ENCODE measurements around the gene SLX9. TPM values are rescaled to one million over a fixed set of nuclear protein-coding genes. Genes with fewer than 3 reads are reported as not detected.

SLX9 gene
- total RNA-seq, 2 donors from 2014 or later = 21.4 to 24.8 TPM

DNA sequence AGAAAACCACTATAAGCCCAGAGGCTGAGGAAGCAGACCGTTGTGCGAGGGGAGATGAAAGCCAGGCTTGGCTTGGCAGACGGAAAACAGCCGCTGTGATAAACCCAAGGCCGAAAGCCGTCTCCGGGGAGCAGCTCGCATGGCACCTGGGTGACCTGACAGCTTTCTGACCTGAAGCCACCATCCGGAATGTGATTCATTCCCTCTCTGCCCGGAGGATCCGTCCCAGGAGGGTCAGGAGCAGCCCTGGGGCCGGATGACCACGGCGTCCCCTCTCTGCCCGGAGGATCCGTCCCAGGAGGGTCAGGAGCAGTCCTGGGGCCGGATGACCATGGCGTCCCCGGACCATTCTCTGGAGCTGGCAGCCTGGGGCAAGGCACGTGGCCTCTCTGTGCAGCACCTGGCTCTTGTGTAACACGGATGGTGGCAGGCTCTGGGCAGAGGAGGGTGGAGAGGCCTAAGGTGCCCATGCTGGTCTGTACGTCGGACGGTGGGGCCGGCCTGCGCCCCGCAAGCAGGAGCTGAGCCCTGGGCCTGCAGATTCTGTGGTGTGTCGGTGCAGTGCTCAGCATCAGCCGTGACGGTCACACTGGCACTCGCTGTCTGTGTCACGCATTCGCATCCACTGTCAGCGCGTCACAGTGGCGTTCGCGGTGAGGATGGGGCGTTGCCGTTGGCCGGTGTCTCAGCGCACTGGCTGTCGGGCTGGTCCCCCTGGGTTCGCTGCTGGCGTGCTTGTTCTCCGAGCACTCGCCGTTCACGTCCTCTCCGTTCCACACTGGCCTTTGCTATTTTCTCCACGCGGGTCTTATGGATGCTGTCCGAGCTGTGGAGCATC lies 50.3 kb downstream of the SLX9 start:
- Histone ChIP-seq H3K27ac (no peak overlapping the region), H3K4me1 (replicated peaks) (no peaks in the 10 kb centered on the region)
- WGBS = 92% methylated on average over 52 of the region's 53 CpGs

DNA sequence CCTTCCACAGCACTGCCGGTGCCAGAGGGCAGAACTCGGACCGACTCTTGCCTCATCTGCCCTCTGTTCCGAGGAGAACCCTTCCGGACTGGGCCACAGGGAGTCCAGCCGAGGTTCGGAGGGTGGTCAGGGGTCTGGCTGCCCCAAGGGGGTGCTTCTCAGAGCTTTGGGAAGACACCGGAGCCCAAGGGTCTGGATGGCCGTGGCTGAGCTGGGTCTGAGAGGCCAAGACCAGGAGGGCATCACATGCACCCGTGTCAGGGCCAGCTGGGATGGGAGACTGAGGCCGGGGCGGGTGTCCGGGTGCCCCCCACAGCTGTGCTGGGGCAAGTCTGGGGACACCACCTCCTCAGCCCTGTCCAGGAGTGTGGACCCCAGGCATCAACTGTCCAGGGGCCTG lies 51.1 kb downstream of the SLX9 start:
- H3K27me3 ChIP-seq (replicated peaks; ENCODE audit: insufficient read depth) = no peaks in the 10 kb centered on the region
- TF ChIP-seq POLR2AphosphoS5 (IDR thresholded peaks at IDR 0.05) (no peak), POLR2A (IDR thresholded peaks at IDR 0.05) (no peak)
- TF ChIP-seq, protein P1, sequence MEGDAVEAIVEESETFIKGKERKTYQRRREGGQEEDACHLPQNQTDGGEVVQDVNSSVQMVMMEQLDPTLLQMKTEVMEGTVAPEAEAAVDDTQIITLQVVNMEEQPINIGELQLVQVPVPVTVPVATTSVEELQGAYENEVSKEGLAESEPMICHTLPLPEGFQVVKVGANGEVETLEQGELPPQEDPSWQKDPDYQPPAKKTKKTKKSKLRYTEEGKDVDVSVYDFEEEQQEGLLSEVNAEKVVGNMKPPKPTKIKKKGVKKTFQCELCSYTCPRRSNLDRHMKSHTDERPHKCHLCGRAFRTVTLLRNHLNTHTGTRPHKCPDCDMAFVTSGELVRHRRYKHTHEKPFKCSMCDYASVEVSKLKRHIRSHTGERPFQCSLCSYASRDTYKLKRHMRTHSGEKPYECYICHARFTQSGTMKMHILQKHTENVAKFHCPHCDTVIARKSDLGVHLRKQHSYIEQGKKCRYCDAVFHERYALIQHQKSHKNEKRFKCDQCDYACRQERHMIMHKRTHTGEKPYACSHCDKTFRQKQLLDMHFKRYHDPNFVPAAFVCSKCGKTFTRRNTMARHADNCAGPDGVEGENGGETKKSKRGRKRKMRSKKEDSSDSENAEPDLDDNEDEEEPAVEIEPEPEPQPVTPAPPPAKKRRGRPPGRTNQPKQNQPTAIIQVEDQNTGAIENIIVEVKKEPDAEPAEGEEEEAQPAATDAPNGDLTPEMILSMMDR (IDR thresholded peaks at IDR 0.05) = no peak
- no peaks in the 10 kb centered on the region for H3K9me3 ChIP-seq
- no peaks in the 10 kb centered on the region for H3K36me3 ChIP-seq
- H3K4me1 ChIP-seq (replicated peaks) = no peaks in the 10 kb centered on the region
- no peak overlapping the region for H3K27ac ChIP-seq
- H3K4me3 ChIP-seq = no peak overlapping the region
- intact Hi-C loops (cut with DNase I) = loop anchor here (5.0 kb wide), 2 partner anchors 41 to 141 kb away; no protein-coding TSS in a partner anchor
- no peak for DNase-seq (ENCODE audit: low spot score)
- 93% methylated on average over 13 of the region's 13 CpGs for WGBS

More for the DNA sequence above, 50.3 kb downstream of the SLX9 start:
- Histone ChIP-seq H3K27me3 (replicated peaks; ENCODE audit: insufficient read depth) (no peaks in the 10 kb centered on the region), H3K36me3 (no peaks in the 10 kb centered on the region), H3K4me3 (no peak overlapping the region), H3K9me3 (no peaks in the 10 kb centered on the region)
- intact Hi-C loops (cut with DNase I) = loop anchor here (5.0 kb wide), 2 partner anchors 42 to 142 kb away; no protein-coding TSS in a partner anchor
- no peak for DNase-seq (ENCODE audit: low spot score)
- TF ChIP-seq POLR2AphosphoS5 (IDR thresholded peaks at IDR 0.05) (no peak), POLR2A (IDR thresholded peaks at IDR 0.05) (no peak)
- TF ChIP-seq, protein P1 (IDR thresholded peaks at IDR 0.05) = no peak

DNA sequence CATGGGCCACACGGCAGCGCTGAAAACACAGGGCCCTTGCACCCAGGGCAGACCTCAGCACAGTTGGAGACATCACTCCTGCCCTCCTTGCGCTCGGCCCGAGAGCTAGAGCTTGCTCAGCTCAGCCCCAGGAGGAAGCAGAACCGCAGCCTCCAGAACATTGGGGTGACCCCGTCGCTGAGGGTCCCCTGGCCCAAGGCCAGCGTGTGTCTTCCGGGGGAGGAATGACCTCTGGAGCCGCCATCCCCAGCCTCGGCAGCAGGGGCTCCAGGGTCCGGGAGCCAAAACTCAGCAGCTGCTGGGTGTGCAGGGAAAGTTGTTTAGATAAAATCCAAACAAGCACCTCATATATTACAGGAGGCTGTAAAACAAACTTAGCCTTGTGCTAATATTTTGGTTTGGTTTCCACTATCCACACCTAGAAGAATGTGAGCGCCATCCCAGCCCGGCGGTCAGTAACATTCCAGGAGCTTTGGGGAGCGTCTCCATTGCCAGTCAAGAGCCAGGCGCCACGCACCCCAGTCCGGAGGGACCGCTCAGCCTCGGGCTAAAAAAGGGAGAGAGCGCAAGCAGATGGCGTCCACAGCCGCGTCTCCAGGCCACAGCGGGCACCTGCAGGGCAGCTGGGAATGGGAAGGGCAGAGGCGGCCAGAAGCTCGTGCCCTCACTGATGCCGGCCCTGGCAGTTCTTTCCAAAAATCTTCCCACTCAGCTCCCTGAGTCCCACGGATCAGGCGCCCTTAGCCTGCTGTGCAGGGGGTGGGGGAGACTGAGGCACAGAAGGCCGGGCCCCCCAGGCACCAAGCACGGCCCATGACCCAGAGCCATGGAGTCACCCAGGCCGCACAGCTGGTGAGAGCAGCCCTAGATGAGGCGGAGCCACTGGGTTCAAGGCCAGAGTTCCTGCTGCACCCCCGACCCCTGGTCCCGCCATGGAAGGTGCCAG lies 52.0 kb downstream of the SLX9 start:
- Histone ChIP-seq H3K4me3 (no peak overlapping the region), H3K9me3 (no peaks in the 10 kb centered on the region), H3K4me1 (replicated peaks) (no peaks in the 10 kb centered on the region), H3K27me3 (replicated peaks; ENCODE audit: insufficient read depth) (no peaks in the 10 kb centered on the region), H3K27ac (no peak overlapping the region), H3K36me3 (no peaks in the 10 kb centered on the region)
- WGBS = 67% methylated on average over 38 of the region's 38 CpGs
- no peak for TF ChIP-seq POLR2AphosphoS5 (IDR thresholded peaks at IDR 0.05)
- TF ChIP-seq, protein P1 (IDR thresholded peaks at IDR 0.05) = no peak
- no peak for TF ChIP-seq POLR2A (IDR thresholded peaks at IDR 0.05)
- intact Hi-C loops (cut with DNase I) = loop anchor here (2.0 to 5.0 kb wide), 3 partner anchors 40 to 140 kb away; no protein-coding TSS in a partner anchor
- no peak for DNase-seq (ENCODE audit: low spot score)

DNA sequence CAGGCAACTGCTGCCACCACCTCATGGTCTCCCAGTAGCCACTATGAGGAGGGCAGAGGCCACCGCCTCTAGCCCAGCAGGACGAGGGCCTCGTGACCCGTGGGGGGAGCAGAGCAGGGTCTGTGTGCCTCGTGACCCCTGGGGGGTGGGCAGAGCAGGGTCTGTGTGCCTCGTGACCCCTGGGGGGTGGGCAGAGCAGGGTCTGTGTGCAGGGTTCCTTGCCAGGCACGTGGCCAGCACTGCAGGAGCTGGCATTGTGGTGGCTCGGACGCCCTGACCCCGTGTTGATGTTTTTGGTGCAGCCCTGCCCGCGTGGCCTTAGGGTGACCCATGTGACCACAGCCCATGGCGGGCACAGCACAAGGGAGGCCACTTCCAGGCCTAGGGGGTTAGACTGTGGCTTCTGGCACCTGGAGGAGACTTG lies 52.8 kb downstream of the SLX9 start:
- Histone ChIP-seq H3K36me3 (no peaks in the 10 kb centered on the region), H3K4me3 (no peak overlapping the region), H3K4me1 (replicated peaks) (no peaks in the 10 kb centered on the region), H3K9me3 (no peaks in the 10 kb centered on the region), H3K27ac (no peak overlapping the region), H3K27me3 (replicated peaks; ENCODE audit: insufficient read depth) (no peaks in the 10 kb centered on the region)
- intact Hi-C loops (cut with DNase I) = loop anchor here (2.0 to 5.0 kb wide), 3 partner anchors 40 to 140 kb away; no protein-coding TSS in a partner anchor
- 95% methylated on average over 13 of the region's 13 CpGs for WGBS
- TF ChIP-seq POLR2A (IDR thresholded peaks at IDR 0.05) (no peak), POLR2AphosphoS5 (IDR thresholded peaks at IDR 0.05) (no peak)
- no peak for DNase-seq (ENCODE audit: low spot score)
